AG09309 (cell line): ENCODE results near the gene OR56A4.
"Not testable (repeated sequence)": the region's sequence is repeated elsewhere in the genome, so short reads cannot be mapped to it uniquely, and the experiment has no call there.

Experiments used
- DNase-seq: peaks from one replicate; pipeline ENCODE4 v3.0.0-alpha.2; 2010; ENCODE audit warnings: low read depth
- H3K4me3 ChIP-seq: 2 replicates; pipeline ENCODE4 v1.5.1; 2011; ENCODE audit warnings: mild to moderate bottlenecking, low read depth, low read length, moderate library complexity; ENCODE audit not compliant: control insufficient read depth
- CTCF ChIP-seq: IDR thresholded peaks from 2 replicates; pipeline ENCODE4 v1.5.1; 2011; ENCODE audit warnings: mild to moderate bottlenecking, low read depth, low read length, inconsistent platforms; ENCODE audit not compliant: insufficient read depth, control insufficient read depth; ENCODE audit errors: missing control alignments

OR56A4 gene

DNA sequence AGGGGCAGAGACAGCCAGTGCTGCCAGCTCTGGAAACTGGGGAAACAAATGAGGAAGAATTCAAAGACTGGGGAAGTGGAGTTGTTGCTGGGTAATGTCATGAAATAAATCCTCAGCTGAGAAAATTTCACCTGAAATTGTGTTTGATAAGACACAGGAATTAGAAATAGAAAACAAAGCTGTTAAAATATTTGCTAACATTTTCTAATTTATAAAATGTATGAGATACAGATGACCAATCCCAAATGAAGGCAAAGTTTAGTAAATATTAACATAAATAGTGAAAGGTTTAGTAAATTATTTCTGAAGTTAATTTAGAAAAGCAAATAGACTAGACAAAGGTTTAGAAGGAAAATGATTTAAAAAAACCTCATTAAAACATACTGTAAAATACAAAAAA, 38.4 kb downstream of the OR56A4 start, which contains the start of gene OR56A5:
TSS of gene OR56A5 (minus strand) at position 101 of the 400 bp plus-strand sequence. CDS start at position 101, 0 bp downstream.
- TF ChIP-seq CTCF, result no peak
- no peak within 1 kb of the TSS for H3K4me3 ChIP-seq
- no peak for DNase-seq

DNA sequence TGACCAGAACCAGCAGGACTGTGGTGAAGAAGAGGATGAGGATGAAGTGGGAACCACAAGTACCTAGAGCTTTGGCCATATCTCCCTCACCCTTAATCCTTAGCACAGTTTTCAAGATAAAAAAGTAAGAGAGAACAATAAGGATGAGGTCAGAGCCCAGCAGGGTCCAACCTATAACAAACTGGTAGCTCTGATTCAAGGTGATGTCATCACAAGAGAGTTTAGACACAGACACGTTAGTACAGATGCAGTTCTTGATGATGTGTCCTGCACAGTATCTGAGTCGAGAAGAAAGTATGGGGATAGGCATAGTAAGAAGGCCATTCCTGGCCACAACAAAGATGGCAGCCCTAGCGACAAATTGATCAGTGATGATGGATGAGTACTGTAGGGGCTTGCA, 39.0 kb downstream of the OR56A4 start:
- DNase-seq, result no peak
- no peak overlapping the region for H3K4me3 ChIP-seq
- no peak for TF ChIP-seq CTCF

GRCh38 chr11:5966958-5967357, 39.8 kb downstream of the OR56A4 start:
- no peak overlapping the region for H3K4me3 ChIP-seq
- TF ChIP-seq CTCF, result no peak
- DNase-seq, result no peak

- not testable (repeated sequence) for H3K4me3 ChIP-seq, DNase-seq
Observed at GRCh38 chr11:5960704-5961320, 45.9 kb downstream of the OR56A4 start.

GRCh38 chr11:5955586-5955985, 51.2 kb downstream of the OR56A4 start:
- no peak for TF ChIP-seq CTCF
- DNase-seq, result no peak
- H3K4me3 ChIP-seq, result no peak overlapping the region
